Fibroblast of skin of right quadriceps (primary cell): ENCODE results near the gene SMCO1.
"Not testable (repeated sequence)": the region's sequence is repeated elsewhere in the genome, so short reads cannot be mapped to it uniquely, and the experiment has no call there.

ENCODE experiments used
- DNase-seq: peaks from one replicate; pipeline ENCODE4 v3.0.0-alpha.2; 2013

SMCO1 gene

DNA sequence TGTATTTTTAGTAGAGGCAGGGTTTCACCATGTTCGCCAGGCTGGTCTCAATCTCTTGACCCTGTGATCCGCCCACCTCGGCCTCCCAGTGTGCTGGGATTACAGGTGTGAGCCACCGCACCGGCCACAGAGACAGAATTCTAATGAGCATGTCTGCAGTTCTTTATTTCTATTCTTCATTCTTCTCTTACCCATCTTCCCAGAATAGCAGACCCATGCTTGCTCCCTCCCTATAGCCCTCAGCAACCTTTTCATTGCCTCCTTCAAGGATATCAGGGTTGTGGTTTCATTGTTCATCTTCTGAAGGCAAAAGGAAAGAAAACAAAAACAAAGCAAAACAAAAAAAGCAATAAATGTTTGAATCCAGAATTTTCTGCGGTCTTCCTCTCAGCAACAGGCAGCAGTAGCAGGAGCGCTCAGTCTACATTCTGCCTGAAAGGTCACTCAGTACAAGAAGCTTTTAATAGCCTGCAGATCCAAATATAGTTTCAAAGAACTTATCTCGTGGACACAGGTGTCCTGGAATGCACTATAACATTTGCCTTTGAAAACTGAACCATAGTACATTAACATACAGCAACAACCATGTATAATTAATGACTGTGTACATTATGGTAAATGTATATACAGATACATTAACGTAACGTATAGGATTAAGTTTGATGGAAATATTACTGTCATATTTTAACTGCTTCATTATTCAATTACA, at the start of gene SMCO1:
Gene SMCO1 (minus strand): TSS at position 434 of the 709 bp plus-strand sequence. CDS start 137 bp downstream, at position 297.
- no peak for DNase-seq

GRCh38 chr3:196563721-196564225, 48.6 kb upstream of the SMCO1 start:
- DNase-seq: no peak

DNA sequence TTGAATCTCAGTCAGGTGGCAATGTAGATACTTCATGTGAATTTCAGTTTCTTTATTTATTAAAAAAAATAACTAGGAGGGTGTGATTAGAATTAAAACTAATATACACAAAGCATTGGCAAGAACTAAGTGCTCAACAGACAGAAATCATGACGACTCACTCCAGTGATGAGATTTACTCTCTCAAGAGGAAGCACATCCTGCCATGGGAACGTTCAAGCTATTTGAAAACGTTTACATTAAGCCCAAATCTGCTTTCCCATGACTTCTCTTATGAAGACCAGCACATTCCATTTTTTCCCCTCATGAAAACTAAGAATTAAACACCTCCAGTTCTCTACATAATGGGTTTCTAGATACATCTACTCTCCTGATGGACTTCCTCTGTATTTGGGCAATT, 44.7 kb upstream of the SMCO1 start:
- DNase-seq: peak; percentile 24

GRCh38 chr3:196558476-196558875, 43.3 kb upstream of the SMCO1 start:
- DNase-seq: no peak

GRCh38 chr3:196557236-196557635, 42.1 kb upstream of the SMCO1 start:
- DNase-seq: no peak

DNA sequence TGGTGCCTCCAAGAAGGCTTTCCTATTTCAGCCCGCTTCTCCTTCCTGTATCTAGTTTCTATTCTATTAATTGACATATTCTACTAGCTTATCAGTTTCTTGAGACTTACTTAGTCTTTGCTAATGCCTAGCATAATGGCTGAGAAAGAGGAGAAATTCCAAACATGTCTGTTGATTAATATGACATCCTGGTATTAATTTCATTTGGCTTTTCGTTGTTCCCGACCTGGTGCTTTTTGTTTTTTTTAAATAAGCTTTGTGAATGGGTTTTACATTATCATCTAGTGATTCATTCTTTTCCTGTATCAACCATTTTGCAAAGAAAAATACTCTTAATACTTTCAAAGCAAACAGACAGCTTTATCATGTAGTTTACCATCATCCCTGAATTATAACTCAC, 40.1 kb upstream of the SMCO1 start:
- DNase-seq: no peak

DNA sequence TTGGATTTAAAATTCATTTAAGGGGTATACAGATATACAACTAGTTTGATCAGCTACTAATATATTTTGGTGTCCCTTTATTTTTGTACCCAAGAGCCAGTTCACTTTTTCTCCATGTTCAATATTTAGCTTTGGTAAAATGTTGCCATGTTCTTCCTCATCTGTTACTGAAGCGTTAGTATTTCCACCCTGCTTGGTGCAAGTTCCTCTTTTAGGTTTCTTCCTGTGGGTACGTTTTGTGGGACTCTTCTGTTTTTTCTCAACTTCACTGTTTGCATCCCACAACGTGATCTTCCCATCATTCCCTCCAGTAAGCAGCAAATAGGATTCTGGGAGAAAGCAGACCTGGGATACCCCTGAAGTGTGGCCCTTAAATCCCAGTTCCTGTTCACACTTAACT, 39.1 kb upstream of the SMCO1 start:
- DNase-seq: no peak

GRCh38 chr3:196553551-196553950, 38.4 kb upstream of the SMCO1 start:
- DNase-seq: no peak

DNA sequence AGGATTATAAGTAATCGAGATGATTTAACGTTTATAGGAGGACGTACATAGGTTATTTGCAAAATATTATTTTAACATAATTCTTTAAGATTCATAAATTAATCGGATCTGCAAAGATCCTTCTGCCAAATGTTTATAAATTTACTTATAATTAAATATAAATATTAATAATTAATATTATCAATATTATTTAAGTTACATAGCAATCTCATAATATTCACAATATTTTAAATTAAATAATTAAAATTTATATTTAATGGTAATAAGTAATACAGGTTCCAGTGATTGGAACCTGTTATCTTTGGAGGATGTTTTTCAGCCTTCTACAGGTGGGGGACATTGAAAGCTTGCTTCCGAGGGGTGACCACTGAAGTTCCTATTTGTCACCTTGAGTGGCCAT, 37.1 kb upstream of the SMCO1 start:
- no peak for DNase-seq

- not testable (repeated sequence) for DNase-seq
Measured at GRCh38 chr3:196550172-196550571, 35.0 kb upstream of the SMCO1 start.

DNA sequence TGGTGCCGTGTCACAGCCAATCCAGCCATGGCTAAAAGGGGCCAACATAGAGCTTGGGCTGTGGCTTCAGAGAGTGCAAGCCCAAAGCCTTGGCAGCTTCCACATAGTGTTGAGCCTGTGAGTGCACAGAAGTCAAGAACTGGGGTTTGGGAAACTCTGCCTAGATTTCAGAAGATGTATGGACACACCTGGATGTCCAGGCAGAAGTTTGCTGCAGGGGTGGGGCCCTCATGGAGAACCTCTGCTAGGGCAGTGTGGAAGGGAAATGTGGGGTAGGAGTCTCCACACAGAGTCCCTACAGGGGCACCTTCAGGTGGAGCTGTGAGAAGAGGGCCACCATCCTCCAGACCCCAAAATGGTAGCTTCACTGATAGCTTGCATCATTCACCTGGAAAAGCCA, 34.2 kb upstream of the SMCO1 start:
- not testable (repeated sequence) for DNase-seq

GRCh38 chr3:196547067-196547466, 31.9 kb upstream of the SMCO1 start:
- DNase-seq: no peak

GRCh38 chr3:196546537-196546936, 31.4 kb upstream of the SMCO1 start:
- no peak for DNase-seq

GRCh38 chr3:196544491-196544992, 29.4 kb upstream of the SMCO1 start:
- no peak for DNase-seq

GRCh38 chr3:196541684-196542445, 26.7 kb upstream of the SMCO1 start:
- no peak for DNase-seq

GRCh38 chr3:196537319-196537984, 22.3 kb upstream of the SMCO1 start:
- DNase-seq: no peak

DNA sequence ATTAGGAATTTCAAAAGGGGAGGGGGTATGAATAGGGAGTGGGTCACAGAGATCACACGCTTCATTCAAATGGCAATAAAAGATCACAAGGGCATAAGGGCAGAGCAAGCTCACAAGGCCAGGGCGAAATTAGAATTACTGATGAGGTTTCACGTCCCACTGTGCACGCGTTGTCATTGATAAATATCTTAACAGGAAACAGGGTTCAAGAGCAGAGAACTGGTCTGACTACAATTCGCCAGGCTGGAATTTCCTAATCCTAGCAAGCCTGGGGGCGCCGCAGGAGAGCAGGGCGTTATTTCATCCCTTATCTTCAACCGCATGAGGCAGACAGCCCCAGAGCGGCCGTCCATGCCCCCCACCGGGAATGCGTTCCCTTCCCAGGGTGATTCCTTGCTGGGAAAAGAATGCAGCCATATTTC, 18.1 kb upstream of the SMCO1 start:
- DNase-seq: no peak

GRCh38 chr3:196531418-196531817, 16.3 kb upstream of the SMCO1 start:
- DNase-seq: no peak

- DNase-seq: peak; percentile 69
Measured at GRCh38 chr3:196528639-196529233, 13.6 kb upstream of the SMCO1 start.

GRCh38 chr3:196525141-196525540, 10.0 kb upstream of the SMCO1 start:
- DNase-seq: no peak

- DNase-seq: no peak
Measured at GRCh38 chr3:196524527-196524926, 9.4 kb upstream of the SMCO1 start.

GRCh38 chr3:196523841-196524240, 8.7 kb upstream of the SMCO1 start:
- DNase-seq: no peak

DNA sequence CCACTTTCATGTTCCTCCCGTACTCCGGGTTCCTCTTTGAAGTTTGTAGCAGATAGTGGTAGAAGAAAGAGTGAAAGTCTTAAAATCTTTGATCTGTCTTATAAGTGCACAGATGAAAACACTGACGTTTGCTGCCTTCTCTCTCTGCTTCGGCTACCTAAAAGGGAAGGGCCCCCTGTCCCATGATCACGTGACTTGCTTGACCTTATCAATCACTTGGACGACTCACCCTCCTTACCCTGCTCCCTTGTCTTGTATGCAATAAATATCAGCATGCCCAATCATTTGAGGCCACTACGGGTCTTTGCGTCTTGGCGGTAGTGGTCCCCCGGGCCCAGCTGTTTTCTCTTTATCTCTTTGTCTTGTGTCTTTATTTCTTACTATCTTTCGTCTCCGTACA, 6.1 kb upstream of the SMCO1 start:
- not testable (repeated sequence) for DNase-seq
